Neural progenitor cell (in vitro differentiated cells): ENCODE data around the gene PLCB1. TPM values are rescaled to one million over a fixed set of nuclear protein-coding genes. Genes with fewer than 3 reads are reported as not detected.

Source experiments
- DNase-seq: peaks from one replicate; pipeline ENCODE4 v3.0.0-alpha.2; 2016; ENCODE audit warnings: low spot score
- H2AFZ ChIP-seq: fragments of 200-600 bp; sonication (generic); replicated peaks from 2 replicates; pipeline ENCODE4 v1.6.1; 2016; ENCODE audit warnings: antibody characterized with exemption
- H3F3A ChIP-seq: fragments of 200-600 bp; sonication (generic); 2 replicates; pipeline ENCODE4 v1.6.1; 2016; ENCODE audit warnings: antibody characterized with exemption, low read depth
- H3K27ac ChIP-seq: fragments of 200-600 bp; sonication (generic); 2 replicates; pipeline ENCODE4 v1.5.1; 2016; ENCODE audit warnings: mild to moderate bottlenecking
- H3K27me3 ChIP-seq: fragments of 200-600 bp; sonication (generic); 2 replicates; pipeline ENCODE4 v1.6.1; 2016; ENCODE audit warnings: mild to moderate bottlenecking, moderate library complexity
- H3K36me3 ChIP-seq: fragments of 200-600 bp; sonication (generic); 2 replicates; pipeline ENCODE4 v1.5.1; 2016
- H3K4me1 ChIP-seq: fragments of 200-600 bp; sonication (generic); 2 replicates; pipeline ENCODE4 v1.6.1; 2016; ENCODE audit warnings: mixed run types
- H3K4me2 ChIP-seq: fragments of 200-600 bp; sonication (generic); 2 replicates; pipeline ENCODE4 v1.6.1; 2016
- H3K4me3 ChIP-seq: fragments of 200-600 bp; sonication (generic); 2 replicates; pipeline ENCODE4 v1.5.1; 2016
- H3K79me2 ChIP-seq: fragments of 200-600 bp; sonication (generic); 2 replicates; pipeline ENCODE4 v1.6.1; 2016; ENCODE audit warnings: low read depth
- H3K9ac ChIP-seq: fragments of 200-600 bp; sonication (generic); 2 replicates; pipeline ENCODE4 v1.6.1; 2016
- H3K9me3 ChIP-seq: fragments of 200-600 bp; sonication (generic); 2 replicates; pipeline ENCODE4 v1.5.1; 2016; ENCODE audit warnings: low read depth
- H4K20me1 ChIP-seq: fragments of 200-600 bp; sonication (generic); 2 replicates; pipeline ENCODE4 v1.6.1; 2016; ENCODE audit warnings: low read depth
- H3K27ac Mint-ChIP-seq: 3 replicates; pipeline ENCODE4 v1.8.0; 2021; ENCODE audit warnings: mixed read lengths
- H3K27me3 Mint-ChIP-seq: 2 replicates; pipeline ENCODE4 v1.8.0; 2022; ENCODE audit warnings: low read depth, mild to moderate bottlenecking, inconsistent platforms, moderate library complexity, mixed read lengths; ENCODE audit not compliant: insufficient read depth
- H3K36me3 Mint-ChIP-seq: 3 replicates; pipeline ENCODE4 v1.8.0; 2021; ENCODE audit warnings: mixed read lengths
- H3K4me1 Mint-ChIP-seq: 3 replicates; pipeline ENCODE4 v1.8.0; 2021; ENCODE audit warnings: mixed read lengths
- H3K4me3 Mint-ChIP-seq: 3 replicates; pipeline ENCODE4 v1.8.0; 2021; ENCODE audit warnings: mild to moderate bottlenecking, moderate library complexity, mixed read lengths
- H3K9me3 Mint-ChIP-seq: 3 replicates; pipeline ENCODE4 v1.8.0; 2020; ENCODE audit warnings: mixed read lengths
- CTCF ChIP-seq: fragments of 200-600 bp; sonication (generic); IDR thresholded peaks from 2 replicates; pipeline ENCODE4 v1.5.1; 2017; ENCODE audit warnings: antibody characterized with exemption, mild to moderate bottlenecking
- EZH2 ChIP-seq: fragments of 200-600 bp; sonication (generic); IDR thresholded peaks from 2 replicates; pipeline ENCODE4 v1.6.1; 2017; ENCODE audit warnings: antibody characterized with exemption, mild to moderate bottlenecking, moderate library complexity
- EZH2phosphoT487 ChIP-seq: fragments of 200-600 bp; sonication (generic); IDR thresholded peaks from 2 replicates; pipeline ENCODE4 v1.6.1; 2017; ENCODE audit warnings: antibody characterized with exemption
- total RNA-seq: library from RNA; depleted of rRNA; stranded (reverse); fragments of >200 nt; gene quantifications from 2 replicates; pipeline ENCODE4 v1.2.3, GENCODE V29; 2015; ENCODE audit warnings: low replicate concordance

The PLCB1 gene
- total RNA-seq, 1 donor from 2014 or later: 30.2 TPM

GRCh38 chr20:8573686-8574085 is 441.6 kb downstream of the PLCB1 start:
- H3K27me3 ChIP-seq: no peaks in the 10 kb centered on the region
- H4K20me1 ChIP-seq: no peaks in the 10 kb centered on the region
- Mint-ChIP-seq H3K36me3 (no peaks in the 10 kb centered on the region), H3K4me3 (no peak overlapping the region), H3K27ac (no peak overlapping the region), H3K9me3 (no peaks in the 10 kb centered on the region), H3K27me3 (no peaks in the 10 kb centered on the region), H3K4me1 (no peaks in the 10 kb centered on the region)
- H3K27ac ChIP-seq: no peak overlapping the region
- H2AFZ ChIP-seq: no peak overlapping the region
- no peak overlapping the region for H3K4me3 ChIP-seq
- no peaks in the 10 kb centered on the region for H3K9me3 ChIP-seq
- H3K4me2 ChIP-seq: no peak overlapping the region
- no peak for DNase-seq
- peaks cover 3% of the 10 kb centered on the region for H3K4me1 ChIP-seq
- H3K9ac ChIP-seq: no peak overlapping the region
- H3K79me2 ChIP-seq: no peaks in the 10 kb centered on the region
- no peaks in the 10 kb centered on the region for H3K36me3 ChIP-seq
- TF ChIP-seq EZH2phosphoT487: no peak
- no peak for TF ChIP-seq CTCF
- TF ChIP-seq EZH2: no peak
- no peaks in the 10 kb centered on the region for H3F3A ChIP-seq

- Mint-ChIP-seq H3K4me1 (no peaks in the 10 kb centered on the region), H3K36me3 (no peaks in the 10 kb centered on the region), H3K4me3 (no peak overlapping the region), H3K9me3 (no peaks in the 10 kb centered on the region), H3K27ac (no peak overlapping the region), H3K27me3 (no peaks in the 10 kb centered on the region)
- Histone ChIP-seq H2AFZ (no peak overlapping the region), H3K79me2 (no peaks in the 10 kb centered on the region), H3K4me1 (peaks cover 3% of the 10 kb centered on the region), H3F3A (no peaks in the 10 kb centered on the region), H4K20me1 (no peaks in the 10 kb centered on the region), H3K27me3 (no peaks in the 10 kb centered on the region), H3K27ac (no peak overlapping the region), H3K36me3 (no peaks in the 10 kb centered on the region), H3K4me3 (no peak overlapping the region), H3K9me3 (no peaks in the 10 kb centered on the region), H3K9ac (no peak overlapping the region), H3K4me2 (no peak overlapping the region)
- TF ChIP-seq EZH2phosphoT487: no peak
- no peak for TF ChIP-seq EZH2
- TF ChIP-seq CTCF: no peak
- no peak for DNase-seq
These were observed 443.0 kb downstream of the PLCB1 start for GRCh38 chr20:8575114-8575513.

- Histone ChIP-seq H2AFZ (no peak overlapping the region), H3K9me3 (no peaks in the 10 kb centered on the region), H3F3A (no peaks in the 10 kb centered on the region), H3K79me2 (no peaks in the 10 kb centered on the region), H3K27ac (no peak overlapping the region), H3K9ac (no peak overlapping the region), H3K27me3 (no peaks in the 10 kb centered on the region), H3K4me3 (no peak overlapping the region), H3K4me1 (peaks cover 3% of the 10 kb centered on the region), H3K4me2 (no peak overlapping the region), H4K20me1 (no peaks in the 10 kb centered on the region), H3K36me3 (no peaks in the 10 kb centered on the region)
- Mint-ChIP-seq H3K4me3 (no peak overlapping the region), H3K4me1 (peaks cover 3% of the 10 kb centered on the region), H3K27me3 (no peaks in the 10 kb centered on the region), H3K27ac (no peak overlapping the region), H3K9me3 (no peaks in the 10 kb centered on the region), H3K36me3 (no peaks in the 10 kb centered on the region)
- DNase-seq: no peak
- TF ChIP-seq EZH2phosphoT487 (no peak), EZH2 (no peak), CTCF (no peak)
These were observed 446.2 kb downstream of the PLCB1 start for GRCh38 chr20:8578161-8578865.
